ENCODE measurements around the gene TMEM184A.

Gene TMEM184A

GRCh38 chr7:1550005-1550845 is 5.8 kb downstream of the TMEM184A start:
- DNase-seq: no peak

- DNase-seq: no peak
These were observed 6.5 kb downstream of the TMEM184A start for GRCh38 chr7:1549357-1550004.

- no peak for DNase-seq
These were observed 7.1 kb downstream of the TMEM184A start for GRCh38 chr7:1548944-1549343.

GRCh38 chr7:1548438-1548831 is 7.6 kb downstream of the TMEM184A start:
- no peak for DNase-seq

- DNase-seq: no peak
These were observed 8.1 kb downstream of the TMEM184A start for GRCh38 chr7:1547777-1548437.

GRCh38 chr7:1546909-1547776 is 8.9 kb downstream of the TMEM184A start:
- no peak for DNase-seq

GRCh38 chr7:1546274-1546908 is 9.6 kb downstream of the TMEM184A start:
- DNase-seq: no peak

- DNase-seq: no peak
These were observed 10.4 kb downstream of the TMEM184A start for GRCh38 chr7:1545417-1546246.

- no peak for DNase-seq
These were observed 11.0 kb downstream of the TMEM184A start for GRCh38 chr7:1544896-1545416.

- DNase-seq: no peak
These were observed 11.7 kb downstream of the TMEM184A start for GRCh38 chr7:1544178-1544895.

GRCh38 chr7:1543826-1544177 is 12.2 kb downstream of the TMEM184A start:
- no peak for DNase-seq

- DNase-seq: no peak
These were observed 12.9 kb downstream of the TMEM184A start for GRCh38 chr7:1542841-1543747.

- no peak for DNase-seq
These were observed 13.7 kb downstream of the TMEM184A start for GRCh38 chr7:1542329-1542728.

GRCh38 chr7:1541431-1542162 is 14.4 kb downstream of the TMEM184A start:
- no peak for DNase-seq

- no peak for DNase-seq
These were observed 15.2 kb downstream of the TMEM184A start for GRCh38 chr7:1540776-1541271.

- DNase-seq: no peak
These were observed 15.9 kb downstream of the TMEM184A start for GRCh38 chr7:1539882-1540775.

- no peak for DNase-seq
These were observed 16.7 kb downstream of the TMEM184A start for GRCh38 chr7:1539181-1539881.
